Trophoblast cell (in vitro differentiated cells and primary cell): ENCODE data around the gene CES3.

ENCODE experiments used
- DNase-seq, 2 donors: peaks; one replicate each; pipeline ENCODE4 v3.0.0-alpha.2; 2016
- H2AFZ ChIP-seq: 2 replicates; pipeline ENCODE4 v1.6.1; 2013; ENCODE audit warnings: low read length, moderate library complexity, mild to moderate bottlenecking; ENCODE audit not compliant: insufficient read depth, poor library complexity
- H2AK5ac ChIP-seq: 2 replicates; pipeline ENCODE4 v1.6.1; 2013; ENCODE audit warnings: mild to moderate bottlenecking, low read length
- H2BK120ac ChIP-seq: 2 replicates; pipeline ENCODE4 v1.6.1; 2013; ENCODE audit warnings: low read length, mild to moderate bottlenecking, moderate library complexity; ENCODE audit not compliant: insufficient read depth, poor library complexity
- H2BK12ac ChIP-seq: 2 replicates; pipeline ENCODE4 v1.6.1; 2013; ENCODE audit warnings: mild to moderate bottlenecking, low read length, moderate library complexity
- H2BK5ac ChIP-seq: 2 replicates; pipeline ENCODE4 v1.6.1; 2013; ENCODE audit warnings: low read length, low read depth, moderate library complexity, mild to moderate bottlenecking; ENCODE audit not compliant: poor library complexity
- H3K14ac ChIP-seq: 2 replicates; pipeline ENCODE4 v1.6.1; 2013; ENCODE audit warnings: mild to moderate bottlenecking, low read length
- H3K18ac ChIP-seq: 2 replicates; pipeline ENCODE4 v1.6.1; 2013; ENCODE audit warnings: mild to moderate bottlenecking, low read length
- H3K23ac ChIP-seq: 2 replicates; pipeline ENCODE4 v1.6.1; 2013; ENCODE audit warnings: low read length
- H3K27ac ChIP-seq: 2 replicates; pipeline ENCODE4 v1.5.1; 2013; ENCODE audit warnings: low read depth, mild to moderate bottlenecking, inconsistent platforms, low read length, moderate library complexity
- H3K27me3 ChIP-seq: 2 replicates; pipeline ENCODE4 v1.6.1; 2013; ENCODE audit warnings: inconsistent platforms, mild to moderate bottlenecking, low read length, moderate library complexity; ENCODE audit not compliant: insufficient read depth
- H3K36me3 ChIP-seq, 2 experiments: 1 replicate in 1 of 2; 2 replicates in 1 of 2; pipeline ENCODE4 v1.6.1; 2013; ENCODE audit warnings: low read length in 2 of 2, mild to moderate bottlenecking in 2 of 2, moderate library complexity in 1 of 2; ENCODE audit not compliant: insufficient read depth in 2 of 2, control insufficient read depth in 1 of 2
- H3K4ac ChIP-seq: 2 replicates; pipeline ENCODE4 v1.6.1; 2013; ENCODE audit warnings: low read depth, mild to moderate bottlenecking, low read length, moderate library complexity
- H3K4me1 ChIP-seq, 2 experiments: 1 replicate in 1 of 2; 2 replicates in 1 of 2; pipeline ENCODE4 v1.6.1; 2013; ENCODE audit warnings: low read length in 2 of 2, mild to moderate bottlenecking in 2 of 2, moderate library complexity in 1 of 2; ENCODE audit not compliant: insufficient read depth in 2 of 2, control insufficient read depth in 1 of 2
- H3K4me2 ChIP-seq: 2 replicates; pipeline ENCODE4 v1.6.1; 2013; ENCODE audit warnings: inconsistent platforms, mild to moderate bottlenecking, low read length, moderate library complexity
- H3K4me3 ChIP-seq: 2 replicates; pipeline ENCODE4 v1.5.1; 2013; ENCODE audit warnings: mild to moderate bottlenecking, low read depth, low read length, inconsistent platforms
- H3K79me1 ChIP-seq: one replicate; pipeline ENCODE4 v1.6.1; 2013; ENCODE audit warnings: low read length
- H3K79me2 ChIP-seq: 2 replicates; pipeline ENCODE4 v1.6.1; 2013; ENCODE audit warnings: low read length, mild to moderate bottlenecking; ENCODE audit not compliant: control insufficient read depth, insufficient read depth, poor library complexity
- H3K9ac ChIP-seq: 2 replicates; pipeline ENCODE4 v1.6.1; 2013; ENCODE audit warnings: mild to moderate bottlenecking, low read length
- H3K9me3 ChIP-seq: 2 replicates; pipeline ENCODE4 v1.6.1; 2013; ENCODE audit warnings: low read depth, mild to moderate bottlenecking, control low read depth, inconsistent platforms, low read length; ENCODE audit not compliant: insufficient read depth
- H4K12ac ChIP-seq: 2 replicates; pipeline ENCODE4 v1.6.1; 2013; ENCODE audit warnings: low read depth, mild to moderate bottlenecking, low read length, moderate library complexity
- H4K8ac ChIP-seq: 2 replicates; pipeline ENCODE4 v1.6.1; 2013; ENCODE audit warnings: low read depth, mild to moderate bottlenecking, low read length, moderate library complexity
- H4K91ac ChIP-seq: one replicate; pipeline ENCODE4 v1.6.1; 2013; ENCODE audit warnings: low read depth, mild to moderate bottlenecking, low read length, moderate library complexity
- WGBS: extraction: QIAGEN DNeasy Blood & Tissue Kit; methylation state at CpG from one replicate; pipeline ENCODE4 v1.1.7; 2013; ENCODE audit warnings: missing lambda C conversion rate; ENCODE audit not compliant: insufficient read length, insufficient coverage; ENCODE audit errors: extremely low coverage; 5-methylcytosine and 5-hydroxymethylcytosine counted together

Gene CES3

DNA sequence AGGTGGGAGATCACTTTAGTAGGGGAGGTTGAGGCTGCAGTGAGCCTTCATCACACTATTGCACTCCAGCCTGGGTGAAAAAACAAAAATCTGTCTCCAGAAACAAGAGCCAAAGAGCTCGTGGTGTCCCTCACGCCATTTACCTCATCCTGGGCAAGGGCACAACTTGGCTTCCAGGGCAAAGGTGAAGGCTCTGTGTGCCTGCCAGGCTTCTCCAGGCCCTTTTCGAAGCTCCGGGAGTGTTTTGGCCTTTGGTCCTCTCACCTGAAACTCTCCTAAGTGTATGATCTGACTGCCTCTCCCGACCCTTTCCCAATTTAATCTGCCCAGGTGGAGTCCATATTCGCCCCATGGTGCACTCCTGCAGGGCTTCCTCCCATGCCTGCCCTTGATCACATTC is 11.6 kb upstream of the CES3 start:
- H3K4ac ChIP-seq, result no peak overlapping the region
- H2AFZ ChIP-seq, result no peak overlapping the region
- no CpG with 5 or more reads among the region's 6 CpGs for WGBS

DNA sequence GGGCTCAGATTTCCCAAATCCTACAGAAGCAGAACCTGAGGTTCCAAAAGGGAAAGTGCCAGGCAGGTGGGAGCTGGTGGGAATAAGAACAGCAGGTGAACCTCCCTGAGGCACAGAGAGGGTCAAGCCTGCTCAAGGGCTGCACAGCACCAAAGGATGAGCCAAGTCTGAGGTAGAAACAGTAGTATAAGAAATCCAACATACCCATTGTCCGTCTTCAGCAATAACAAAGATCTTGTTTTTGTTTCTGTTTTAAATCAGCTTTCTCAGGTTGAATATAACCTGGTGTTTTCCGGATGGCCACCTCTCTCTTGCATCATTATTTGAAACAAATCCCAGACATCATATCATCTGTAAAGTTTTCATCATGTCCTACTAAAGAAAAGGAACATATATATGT is 10.6 kb upstream of the CES3 start:
- Histone ChIP-seq H3K4me1 (no peaks in the 10 kb centered on the region), H3K36me3 (no peaks in the 10 kb centered on the region), H3K14ac (no peak overlapping the region), H3K18ac (no peak overlapping the region), H3K23ac (no peak overlapping the region), H4K8ac (no peak overlapping the region), H3K9ac (peak overlapping the region; percentile 59), H3K27me3 (peaks cover 21% of the 10 kb centered on the region), H2BK120ac (no peak overlapping the region), H3K79me1 (no peaks in the 10 kb centered on the region), H4K91ac (no peak overlapping the region), H2AK5ac (no peak overlapping the region), H2BK5ac (no peak overlapping the region), H3K4ac (no peak overlapping the region), H4K12ac (no peak overlapping the region), H2AFZ (no peak overlapping the region), H3K27ac (no peak overlapping the region), H3K79me2 (no peaks in the 10 kb centered on the region), H3K4me2 (no peak overlapping the region), H3K4me3 (no peak overlapping the region), H3K9me3 (peaks cover 1% of the 10 kb centered on the region), H2BK12ac (no peak overlapping the region)
- DNase-seq, result no peak
- WGBS, result no CpG with 5 or more reads among the region's 2 CpGs

More for the DNA sequence above, 11.6 kb upstream of the CES3 start:
- H3K23ac ChIP-seq, result no peak overlapping the region
- H2BK12ac ChIP-seq, result no peak overlapping the region
- DNase-seq, result no peak
- H3K27ac ChIP-seq, result no peak overlapping the region
- H2AK5ac ChIP-seq, result no peak overlapping the region
- no peak overlapping the region for H3K18ac ChIP-seq
- H3K4me3 ChIP-seq, result no peak overlapping the region
- no peak overlapping the region for H2BK120ac ChIP-seq
- no peaks in the 10 kb centered on the region for H3K4me1 ChIP-seq
- H3K79me1 ChIP-seq, result no peaks in the 10 kb centered on the region
- no peaks in the 10 kb centered on the region for H3K79me2 ChIP-seq
- H4K12ac ChIP-seq, result no peak overlapping the region
- no peak overlapping the region for H4K8ac ChIP-seq
- no peak overlapping the region for H3K14ac ChIP-seq
- peaks cover 21% of the 10 kb centered on the region for H3K27me3 ChIP-seq
- no peak overlapping the region for H3K4me2 ChIP-seq
- H4K91ac ChIP-seq, result no peak overlapping the region
- H3K9ac ChIP-seq, result no peak overlapping the region
- H2BK5ac ChIP-seq, result no peak overlapping the region
- H3K9me3 ChIP-seq, result peaks cover 1% of the 10 kb centered on the region
- no peaks in the 10 kb centered on the region for H3K36me3 ChIP-seq

DNA sequence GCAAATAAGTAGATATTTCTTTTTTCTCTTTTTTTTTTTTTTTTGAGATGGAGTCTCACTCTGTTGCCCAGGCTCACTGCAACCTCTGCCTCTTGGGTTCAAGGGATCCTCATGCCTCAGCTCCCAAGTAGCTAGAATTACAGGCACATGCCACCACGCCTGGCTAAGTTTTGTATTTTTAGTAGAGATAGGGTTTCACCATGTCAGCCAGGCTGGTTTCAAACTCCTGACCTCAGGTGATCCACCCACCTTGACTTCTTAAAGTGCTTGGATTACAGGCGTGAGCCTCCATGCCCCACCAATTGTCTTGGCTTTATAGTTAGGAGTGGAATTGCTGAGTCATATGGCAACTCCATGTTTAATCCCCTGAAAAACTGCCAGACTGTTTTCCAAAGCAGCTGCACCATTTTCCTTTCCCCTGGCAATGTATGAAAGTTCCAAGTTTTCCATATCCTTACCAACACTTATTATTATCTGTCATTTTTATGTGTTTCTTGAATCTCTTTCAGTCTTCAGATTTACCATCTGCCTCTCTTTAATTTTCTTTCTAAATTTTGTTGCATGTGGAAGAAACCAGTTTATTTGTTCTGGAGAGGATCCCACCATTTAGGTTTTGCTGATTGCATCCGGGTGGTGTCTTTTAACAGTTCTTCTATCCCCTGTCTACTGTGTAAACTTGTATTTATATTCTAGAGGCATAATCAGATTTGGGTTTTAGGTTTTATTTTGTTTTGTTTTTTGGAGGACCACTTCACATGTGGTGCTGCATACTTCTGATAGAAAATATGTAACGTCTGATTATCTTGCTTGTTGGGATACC is 9.9 kb upstream of the CES3 start:
- no peaks in the 10 kb centered on the region for H3K79me1 ChIP-seq
- H3K4me3 ChIP-seq, result no peak overlapping the region
- H3K14ac ChIP-seq, result no peak overlapping the region
- no peak overlapping the region for H2AK5ac ChIP-seq
- no peak overlapping the region for H2BK120ac ChIP-seq
- H3K27ac ChIP-seq, result no peak overlapping the region
- no peak overlapping the region for H3K9ac ChIP-seq
- no peak overlapping the region for H2BK12ac ChIP-seq
- peaks cover 1% of the 10 kb centered on the region for H3K9me3 ChIP-seq
- H3K79me2 ChIP-seq, result no peaks in the 10 kb centered on the region
- no peak overlapping the region for H3K4ac ChIP-seq
- H4K12ac ChIP-seq, result no peak overlapping the region
- H4K91ac ChIP-seq, result no peak overlapping the region
- H3K4me2 ChIP-seq, result no peak overlapping the region
- no peak overlapping the region for H3K18ac ChIP-seq
- no CpG with 5 or more reads among the region's 4 CpGs for WGBS
- H3K4me1 ChIP-seq, result no peaks in the 10 kb centered on the region
- no peak for DNase-seq
- H2AFZ ChIP-seq, result no peak overlapping the region
- H4K8ac ChIP-seq, result no peak overlapping the region
- no peaks in the 10 kb centered on the region for H3K36me3 ChIP-seq
- H3K27me3 ChIP-seq, result peaks cover 21% of the 10 kb centered on the region
- H2BK5ac ChIP-seq, result no peak overlapping the region
- H3K23ac ChIP-seq, result no peak overlapping the region

DNA sequence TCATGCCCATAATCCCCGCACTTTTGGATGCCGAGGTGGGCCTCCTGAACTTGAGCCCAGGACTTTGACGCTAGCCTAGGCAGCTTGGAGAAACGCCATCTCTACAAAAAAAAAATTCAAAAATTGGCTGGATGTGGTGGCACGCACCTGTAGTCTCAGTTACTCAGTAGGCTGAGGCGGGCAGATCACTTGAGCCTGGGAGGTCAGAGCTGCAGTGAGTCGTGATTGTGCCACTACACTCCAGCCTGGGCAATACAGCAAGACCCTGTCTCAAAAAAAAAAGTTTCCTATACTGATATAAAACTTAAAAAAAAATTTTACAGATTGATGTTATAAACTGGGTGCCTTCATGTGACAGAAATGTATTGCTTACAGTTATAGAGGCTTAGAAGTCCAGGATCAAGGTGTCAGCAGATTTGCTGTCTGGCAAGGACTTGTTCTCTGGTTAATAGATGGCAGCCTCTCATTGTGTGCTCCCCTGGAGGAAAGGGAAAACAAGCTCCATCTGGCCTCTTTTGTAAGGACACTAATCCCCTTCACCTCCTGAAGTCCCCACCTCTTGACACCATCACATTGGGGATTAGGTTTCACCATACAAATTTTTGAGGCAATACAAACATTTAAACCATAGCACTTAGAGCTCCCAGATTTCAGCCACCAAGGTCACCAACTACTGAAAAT is 8.5 kb upstream of the CES3 start:
- Histone ChIP-seq H3K4me2 (no peak overlapping the region), H3K4me3 (no peak overlapping the region), H3K4ac (no peak overlapping the region), H3K79me1 (no peaks in the 10 kb centered on the region), H3K23ac (no peak overlapping the region), H2BK12ac (no peak overlapping the region), H3K27me3 (peaks cover 19% of the 10 kb centered on the region), H3K9me3 (peaks cover 1% of the 10 kb centered on the region), H3K9ac (no peak overlapping the region), H3K14ac (no peak overlapping the region), H3K27ac (no peak overlapping the region), H4K12ac (no peak overlapping the region), H3K4me1 (no peaks in the 10 kb centered on the region), H3K18ac (no peak overlapping the region), H2BK5ac (no peak overlapping the region), H2BK120ac (no peak overlapping the region), H2AK5ac (no peak overlapping the region), H4K8ac (no peak overlapping the region), H2AFZ (no peak overlapping the region), H3K79me2 (no peaks in the 10 kb centered on the region), H4K91ac (no peak overlapping the region), H3K36me3 (no peaks in the 10 kb centered on the region)
- no CpG with 5 or more reads among the region's 7 CpGs for WGBS
- DNase-seq, result no peak
